HCT116 (cell line): Measurements from ENCODE around the gene DPP6. TPM values are rescaled to one million over a fixed set of nuclear protein-coding genes. Genes with fewer than 3 reads are reported as not detected.

Experiments used
- ATAC-seq: fragments of 200-7000 bp; cut with Tn5 transposase; 2 replicates; pipeline ENCODE4 v1.9.1; 2020; ENCODE audit warnings: mild to moderate bottlenecking, moderate library complexity
- BruUV-seq: library from RNA; stranded (reverse); fragments of 400-500 nt; replicated peaks from 2 replicates; lab custom pipeline; 2021; lab: Mats Ljungman, UMichigan
- CTCF ChIA-PET: fragments of 300-600 bp; sonication (Branson Sonifier 250); formaldehyde crosslinking; loops from one replicate; lab custom pipeline; 2021; ENCODE audit warnings: antibody characterized with exemption; lab: Charles Lee
- POLR2A ChIA-PET: fragments of 300-600, 350-600 bp; sonication (Branson Sonifier 250); formaldehyde crosslinking; loops from one replicate; lab custom pipeline; 2021; ENCODE audit warnings: antibody characterized with exemption; lab: Charles Lee
- RAD21 ChIA-PET, 2 experiments: fragments of 300-600 bp; sonication (Branson Sonifier 250); formaldehyde crosslinking; loops; one replicate each; lab custom pipeline; 2023; ENCODE audit warnings: low total read pairs in 2 of 2; ENCODE audit not compliant: uncharacterized antibody in 2 of 2, unreplicated experiment in 2 of 2, low non-redundant PET in 1 of 2; lab: Charles Lee
- DNase-seq: peaks from one replicate; pipeline ENCODE4 v3.0.0-alpha.2; 2010; ENCODE audit warnings: low read depth, low spot score
- H2AFZ ChIP-seq: fragments of 200-600 bp; shearing (Covaris generic), sonication (generic); 2 replicates; pipeline ENCODE4 v1.6.1; 2017; ENCODE audit warnings: low read depth, mixed run types, mixed read lengths, antibody characterized with exemption, low read length; ENCODE audit not compliant: poor library complexity, severe bottlenecking
- H3K27ac ChIP-seq: 2 replicates; pipeline ENCODE4 v1.5.1; 2012; ENCODE audit warnings: low read depth, low read length
- H3K27me3 ChIP-seq: fragments of 200-600 bp; sonication (generic); 2 replicates; pipeline ENCODE4 v1.6.1; 2016; ENCODE audit warnings: mixed run types, low read length, mixed read lengths; ENCODE audit not compliant: insufficient read depth
- H3K36me3 ChIP-seq, 2 experiments: fragments of 200-500 bp in 1 of 2; fragments of 200-600 bp in 1 of 2; sonication (Bioruptor generic) in 1 of 2; sonication (generic) in 1 of 2; 2 replicates each; pipeline versions ENCODE4 v1.5.1 to v1.6.1; 2014 to 2016; ENCODE audit warnings: low read length in 2 of 2, inconsistent platforms in 1 of 2, mixed read lengths in 1 of 2, mixed run types in 1 of 2; ENCODE audit not compliant: insufficient read depth in 2 of 2, control insufficient read depth in 1 of 2
- H3K4me1 ChIP-seq, 2 experiments: fragments of 200-600 bp in 1 of 2; sonication (generic) in 1 of 2; 2 replicates each; pipeline versions ENCODE4 v1.5.1 to v1.6.1; 2012 to 2017; ENCODE audit warnings: low read length in 2 of 2, inconsistent platforms in 1 of 2, mild to moderate bottlenecking in 1 of 2, mixed read lengths in 1 of 2, mixed run types in 1 of 2, moderate library complexity in 1 of 2; ENCODE audit not compliant: insufficient read depth in 2 of 2, control insufficient read depth in 1 of 2
- H3K4me2 ChIP-seq: fragments of 200-600 bp; sonication (generic); 2 replicates; pipeline ENCODE4 v1.6.1; 2017; ENCODE audit warnings: mixed run types, low read length, mixed read lengths
- H3K4me3 ChIP-seq, 2 experiments: fragments of 200-600 bp in 1 of 2; sonication (generic) in 1 of 2; replicated peaks in 1 of 2; 2 replicates each; pipeline ENCODE4 v1.5.1; 2011 to 2016; ENCODE audit warnings: low read length in 2 of 2, control low read depth in 1 of 2, low read depth in 1 of 2, mild to moderate bottlenecking in 1 of 2, mixed read lengths in 1 of 2, mixed run types in 1 of 2
- H3K79me2 ChIP-seq: fragments of 200-600 bp; sonication (generic); 2 replicates; pipeline ENCODE4 v1.6.1; 2017; ENCODE audit warnings: mild to moderate bottlenecking, mixed run types, low read length, moderate library complexity, mixed read lengths; ENCODE audit not compliant: insufficient read depth
- H3K9ac ChIP-seq: fragments of 200-600 bp; sonication (generic); 2 replicates; pipeline ENCODE4 v1.6.1; 2016; ENCODE audit warnings: low read length, mixed read lengths
- H3K9me2 ChIP-seq: fragments of 200-600 bp; sonication (generic), shearing (Covaris generic); 2 replicates; pipeline ENCODE4 v1.6.1; 2017; ENCODE audit warnings: mixed run types, mild to moderate bottlenecking, moderate library complexity; ENCODE audit not compliant: insufficient read depth
- H3K9me3 ChIP-seq, 2 experiments: fragments of 200-500 bp in 1 of 2; fragments of 200-600 bp in 1 of 2; sonication (Bioruptor generic) in 1 of 2; sonication (generic) in 1 of 2; 2 replicates each; pipeline ENCODE4 v1.6.1; 2014 to 2017; ENCODE audit warnings: low read length in 2 of 2, mixed read lengths in 2 of 2, inconsistent platforms in 1 of 2, low read depth in 1 of 2, mild to moderate bottlenecking in 1 of 2, mixed run types in 1 of 2, moderate library complexity in 1 of 2; ENCODE audit not compliant: control insufficient read depth in 1 of 2, insufficient read depth in 1 of 2
- H4K20me1 ChIP-seq: fragments of 200-600 bp; sonication (generic), shearing (Covaris generic); 2 replicates; pipeline ENCODE4 v1.6.1; 2017; ENCODE audit warnings: mixed run types, mild to moderate bottlenecking, moderate library complexity; ENCODE audit not compliant: insufficient read depth
- CBX3 ChIP-seq: IDR thresholded peaks from 2 replicates; pipeline ENCODE4 v1.6.1; 2012; ENCODE audit warnings: low read depth
- CEBPB ChIP-seq: IDR thresholded peaks from 2 replicates; pipeline ENCODE4 v1.6.1; 2012; ENCODE audit warnings: low read depth
- CTCF ChIP-seq, 3 experiments: fragments of 200-600 bp in 1 of 3; sonication (generic) in 1 of 3; IDR thresholded peaks in 2 of 3; conservative IDR thresholded peaks in 1 of 3; 2 replicates each; pipeline ENCODE4 v1.5.1; 2012 to 2017; ENCODE audit warnings: low read depth in 2 of 3, low read length in 2 of 3, antibody characterized with exemption in 1 of 3, borderline replicate concordance in 1 of 3, control low read depth in 1 of 3, mild to moderate bottlenecking in 1 of 3, mixed read lengths in 1 of 3, mixed run types in 1 of 3, moderate library complexity in 1 of 3; ENCODE audit not compliant: insufficient read depth in 1 of 3
- EGR1 ChIP-seq: IDR thresholded peaks from 2 replicates; pipeline ENCODE4 v1.6.1; 2012; ENCODE audit warnings: low read depth
- EZH2 ChIP-seq: fragments of 200-600 bp; sonication (generic); IDR thresholded peaks from 2 replicates; pipeline ENCODE4 v1.6.1; 2017; ENCODE audit warnings: antibody characterized with exemption, mixed run types
- EZH2phosphoT487 ChIP-seq: fragments of 200-600 bp; IDR thresholded peaks from 2 replicates; pipeline ENCODE4 v1.6.1; 2018; ENCODE audit warnings: antibody characterized with exemption, borderline replicate concordance
- JUND ChIP-seq: IDR thresholded peaks from 2 replicates; pipeline ENCODE4 v1.6.1; 2012
- RAD21 ChIP-seq: IDR thresholded peaks from 2 replicates; pipeline ENCODE4 v1.6.1; 2012; ENCODE audit warnings: low read depth, mild to moderate bottlenecking
- SIN3A ChIP-seq: IDR thresholded peaks from 2 replicates; pipeline ENCODE4 v1.6.1; 2012; ENCODE audit warnings: low read depth
- SP1 ChIP-seq: IDR thresholded peaks from 2 replicates; pipeline ENCODE4 v1.6.1; 2012; ENCODE audit warnings: low read depth
- SRF ChIP-seq: IDR thresholded peaks from 2 replicates; pipeline ENCODE4 v1.6.1; 2012; ENCODE audit warnings: low read depth
- TCF7L2 ChIP-seq: IDR thresholded peaks from 2 replicates; pipeline ENCODE4 v1.7.0; 2011; ENCODE audit warnings: borderline replicate concordance, inconsistent platforms; ENCODE audit not compliant: insufficient read depth, insufficient read length; ENCODE audit errors: extremely low read depth
- ZNF274 ChIP-seq: fragments of 200-500 bp; sonication (Bioruptor generic); IDR thresholded peaks from 2 replicates; pipeline ENCODE4 v1.6.1; 2014; ENCODE audit warnings: mild to moderate bottlenecking, low read depth, low read length, inconsistent platforms
- intact Hi-C: fragments of 100-400 bp; cut with micrococcal nuclease; formaldehyde crosslinking; loops from 2 replicates; pipeline ENCODE4 v1.10.0; 2022
- total RNA-seq: library from RNA; stranded (reverse); gene quantifications from one replicate; pipeline ENCODE4 v1.2.1, GENCODE V29; 2021; ENCODE audit not compliant: unreplicated experiment
- TF ChIP-seq, protein P1 (sequence below): IDR thresholded peaks from 2 replicates; pipeline ENCODE4 v1.6.1; 2011; ENCODE audit warnings: mild to moderate bottlenecking, low read length, moderate library complexity; ENCODE audit not compliant: insufficient replicate concordance; ENCODE audit errors: extremely low read depth
- TF ChIP-seq, protein P2 (sequence below): IDR thresholded peaks from 2 replicates; pipeline ENCODE4 v1.6.1; 2012
- TF ChIP-seq, protein P3 (sequence below): IDR thresholded peaks from 2 replicates; pipeline ENCODE4 v1.6.1; 2012

DPP6 gene
- total RNA-seq, 1 experiment from 2014 or later: not detected

- Histone ChIP-seq H3K9ac (no peak overlapping the region), H3K4me3 (no peak overlapping the region), H3K4me2 (no peak overlapping the region), H3K27ac (no peak overlapping the region), H3K9me3 (peaks cover 0 to 10% of the 10 kb centered on the region in 2 experiments; a peak in 2 of 4 replicates), H2AFZ (no peak overlapping the region), H4K20me1 (no peaks in the 10 kb centered on the region), H3K4me1 (no peaks in the 10 kb centered on the region), H3K36me3 (no peaks in the 10 kb centered on the region), H3K79me2 (no peaks in the 10 kb centered on the region), H3K27me3 (no peaks in the 10 kb centered on the region), H3K9me2 (no peaks in the 10 kb centered on the region)
- ATAC-seq: no peak
- ChIA-PET POLR2A (no interaction called here), RAD21 (no interaction called here), CTCF (no interaction called here)
- BruUV-seq: no TSS peak
- no peak for DNase-seq
- no peak for TF ChIP-seq EZH2phosphoT487
- TF ChIP-seq RAD21: no peak
- no peak for TF ChIP-seq ZNF274
- TF ChIP-seq EGR1: no peak
- no peak for TF ChIP-seq TCF7L2
- TF ChIP-seq, protein P1, sequence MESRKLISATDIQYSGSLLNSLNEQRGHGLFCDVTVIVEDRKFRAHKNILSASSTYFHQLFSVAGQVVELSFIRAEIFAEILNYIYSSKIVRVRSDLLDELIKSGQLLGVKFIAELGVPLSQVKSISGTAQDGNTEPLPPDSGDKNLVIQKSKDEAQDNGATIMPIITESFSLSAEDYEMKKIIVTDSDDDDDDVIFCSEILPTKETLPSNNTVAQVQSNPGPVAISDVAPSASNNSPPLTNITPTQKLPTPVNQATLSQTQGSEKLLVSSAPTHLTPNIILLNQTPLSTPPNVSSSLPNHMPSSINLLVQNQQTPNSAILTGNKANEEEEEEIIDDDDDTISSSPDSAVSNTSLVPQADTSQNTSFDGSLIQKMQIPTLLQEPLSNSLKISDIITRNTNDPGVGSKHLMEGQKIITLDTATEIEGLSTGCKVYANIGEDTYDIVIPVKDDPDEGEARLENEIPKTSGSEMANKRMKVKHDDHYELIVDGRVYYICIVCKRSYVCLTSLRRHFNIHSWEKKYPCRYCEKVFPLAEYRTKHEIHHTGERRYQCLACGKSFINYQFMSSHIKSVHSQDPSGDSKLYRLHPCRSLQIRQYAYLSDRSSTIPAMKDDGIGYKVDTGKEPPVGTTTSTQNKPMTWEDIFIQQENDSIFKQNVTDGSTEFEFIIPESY: no peak
- no peak for TF ChIP-seq SP1
- TF ChIP-seq, protein P2, sequence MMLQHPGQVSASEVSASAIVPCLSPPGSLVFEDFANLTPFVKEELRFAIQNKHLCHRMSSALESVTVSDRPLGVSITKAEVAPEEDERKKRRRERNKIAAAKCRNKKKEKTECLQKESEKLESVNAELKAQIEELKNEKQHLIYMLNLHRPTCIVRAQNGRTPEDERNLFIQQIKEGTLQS: no peak
- no peak for TF ChIP-seq SRF
- no peak for TF ChIP-seq CBX3
- TF ChIP-seq CTCF (IDR thresholded peaks at IDR 0.05 in 2 of 3, conservative IDR thresholded peaks at IDR 0.05 in 1 of 3; ENCODE audit: borderline replicate concordance in 1 of 3, insufficient read depth in 1 of 3, low read depth in 2 of 3, low read length in 2 of 3): no peak
- no peak for TF ChIP-seq CEBPB
- TF ChIP-seq EZH2: no peak
- TF ChIP-seq SIN3A: no peak
- TF ChIP-seq, protein P3, sequence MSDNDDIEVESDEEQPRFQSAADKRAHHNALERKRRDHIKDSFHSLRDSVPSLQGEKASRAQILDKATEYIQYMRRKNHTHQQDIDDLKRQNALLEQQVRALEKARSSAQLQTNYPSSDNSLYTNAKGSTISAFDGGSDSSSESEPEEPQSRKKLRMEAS: no peak
- TF ChIP-seq JUND: no peak
- intact Hi-C loops: no loop called here
Observed at GRCh38 chr7:154177584-154177983, 125.4 kb downstream of the DPP6 start.
